ENCODE results near the gene KDM4F. TPM values are rescaled to one million over a fixed set of nuclear protein-coding genes. Genes with fewer than 3 reads are reported as not detected.
"Not testable (repeated sequence)": the region's sequence is repeated elsewhere in the genome, so short reads cannot be mapped to it uniquely, and the experiment has no call there.

The KDM4F gene
- total RNA-seq, 1 donor from 2014 or later = not detected

DNA sequence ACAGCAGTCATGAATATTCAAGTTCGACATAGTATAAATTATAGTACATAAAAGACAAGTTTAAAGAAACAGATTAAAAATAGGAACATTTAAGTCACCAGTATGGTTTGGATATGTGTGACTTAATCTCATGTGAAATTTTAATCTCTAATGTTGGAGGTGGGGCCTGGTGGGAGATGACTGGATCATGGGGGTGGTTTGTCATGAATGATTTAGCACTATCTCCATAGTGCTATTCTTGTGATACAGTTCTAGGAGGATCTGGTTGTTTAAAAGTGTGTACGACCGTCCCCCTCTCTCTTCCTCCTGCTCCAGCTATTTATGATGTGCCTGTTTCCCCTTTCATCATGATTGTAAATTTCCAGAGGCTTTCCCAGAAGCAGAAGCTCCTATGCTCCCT, 20.9 kb upstream of the KDM4F start:
- Mint-ChIP-seq H3K27ac (no peak overlapping the region), H3K27me3 (ENCODE audit: insufficient read depth, low read depth) (no peaks in the 10 kb centered on the region), H3K4me3 (no peak overlapping the region), H3K36me3 (no peaks in the 10 kb centered on the region), H3K9me3 (no peaks in the 10 kb centered on the region), H3K4me1 (no peaks in the 10 kb centered on the region)
- Histone ChIP-seq H3K79me2 (ENCODE audit: low read depth) (no peaks in the 10 kb centered on the region), H3K27ac (no peak overlapping the region), H3K4me2 (no peak overlapping the region), H2AFZ (replicated peaks) (no peak overlapping the region), H3K4me1 (no peaks in the 10 kb centered on the region), H3K9ac (no peak overlapping the region), H3K36me3 (no peaks in the 10 kb centered on the region), H3K27me3 (no peaks in the 10 kb centered on the region), H3K9me3 (ENCODE audit: low read depth) (no peaks in the 10 kb centered on the region), H4K20me1 (ENCODE audit: low read depth) (no peaks in the 10 kb centered on the region), H3F3A (ENCODE audit: low read depth) (no peaks in the 10 kb centered on the region), H3K4me3 (no peak overlapping the region)
- TF ChIP-seq CTCF (IDR thresholded peaks at IDR 0.05) = no peak
- no peak for TF ChIP-seq EZH2phosphoT487 (IDR thresholded peaks at IDR 0.05)
- TF ChIP-seq EZH2 (IDR thresholded peaks at IDR 0.05) = no peak
- no peak for DNase-seq (ENCODE audit: low spot score)

DNA sequence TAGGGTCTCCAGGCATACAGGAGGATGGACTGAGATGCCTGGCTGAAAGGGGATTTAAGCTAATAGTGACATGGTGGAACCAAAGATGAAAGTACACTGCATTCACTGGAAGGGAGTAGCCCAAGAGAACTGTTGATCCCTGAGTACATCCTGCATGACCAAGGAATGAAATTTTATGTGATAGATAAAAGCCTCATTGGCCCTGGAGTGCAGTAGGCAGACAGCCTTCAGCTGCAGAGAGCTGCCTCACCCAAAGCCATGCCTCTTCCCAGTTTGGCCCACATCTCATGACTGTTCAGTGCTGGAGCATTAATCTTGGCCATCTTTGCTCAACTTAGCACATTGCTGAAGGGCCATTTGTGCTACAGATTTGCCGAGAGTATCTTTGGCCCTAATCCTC, 16.2 kb upstream of the KDM4F start:
- H3F3A ChIP-seq (ENCODE audit: low read depth) = no peaks in the 10 kb centered on the region
- Mint-ChIP-seq H3K27ac (no peak overlapping the region), H3K27me3 (ENCODE audit: insufficient read depth, low read depth) (peaks cover 1% of the 10 kb centered on the region), H3K36me3 (no peaks in the 10 kb centered on the region), H3K9me3 (peaks cover under 1% of the 10 kb centered on the region), H3K4me1 (no peaks in the 10 kb centered on the region), H3K4me3 (no peak overlapping the region)
- H3K4me2 ChIP-seq = no peak overlapping the region
- no peaks in the 10 kb centered on the region for H3K9me3 ChIP-seq (ENCODE audit: low read depth)
- no peaks in the 10 kb centered on the region for H3K79me2 ChIP-seq (ENCODE audit: low read depth)
- no peak overlapping the region for H3K27ac ChIP-seq
- no peak overlapping the region for H3K4me3 ChIP-seq
- H3K36me3 ChIP-seq = no peaks in the 10 kb centered on the region
- H3K27me3 ChIP-seq = no peaks in the 10 kb centered on the region
- H2AFZ ChIP-seq (replicated peaks) = no peak overlapping the region
- no peak for DNase-seq (ENCODE audit: low spot score)
- TF ChIP-seq EZH2phosphoT487 (IDR thresholded peaks at IDR 0.05) (no peak), CTCF (IDR thresholded peaks at IDR 0.05) (no peak), EZH2 (IDR thresholded peaks at IDR 0.05) (no peak)
- no peaks in the 10 kb centered on the region for H3K4me1 ChIP-seq
- H4K20me1 ChIP-seq (ENCODE audit: low read depth) = no peaks in the 10 kb centered on the region
- H3K9ac ChIP-seq = no peak overlapping the region

DNA sequence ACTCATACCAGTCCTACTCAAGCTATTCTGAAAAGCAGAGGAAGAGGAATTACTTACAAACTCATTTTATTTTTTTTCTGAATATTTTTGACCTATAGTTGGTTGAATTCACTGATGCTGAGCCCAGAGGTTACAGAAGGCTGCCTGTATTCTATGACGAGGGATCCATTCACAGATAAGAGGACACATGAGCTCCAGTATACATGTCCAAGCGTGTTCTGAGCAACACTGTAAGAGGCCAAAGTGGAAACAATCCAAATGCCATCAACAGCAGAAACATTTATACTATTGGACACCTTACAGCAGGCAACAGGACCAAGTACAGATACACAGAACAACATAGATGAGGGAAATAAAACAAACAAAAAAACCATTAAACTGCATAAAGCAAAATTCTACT, 13.9 kb upstream of the KDM4F start:
- Mint-ChIP-seq H3K27me3 (ENCODE audit: insufficient read depth, low read depth) (peaks cover 4% of the 10 kb centered on the region), H3K9me3 (peaks cover 3% of the 10 kb centered on the region), H3K36me3 (no peaks in the 10 kb centered on the region), H3K27ac (no peak overlapping the region), H3K4me3 (no peak overlapping the region), H3K4me1 (no peaks in the 10 kb centered on the region)
- no peaks in the 10 kb centered on the region for H3K36me3 ChIP-seq
- TF ChIP-seq EZH2 (IDR thresholded peaks at IDR 0.05) (no peak), EZH2phosphoT487 (IDR thresholded peaks at IDR 0.05) (no peak), CTCF (IDR thresholded peaks at IDR 0.05) (no peak)
- H3F3A ChIP-seq (ENCODE audit: low read depth) = no peaks in the 10 kb centered on the region
- H3K9me3 ChIP-seq (ENCODE audit: low read depth) = no peaks in the 10 kb centered on the region
- H3K27me3 ChIP-seq = no peaks in the 10 kb centered on the region
- no peak overlapping the region for H3K4me2 ChIP-seq
- no peak for DNase-seq (ENCODE audit: low spot score)
- no peak overlapping the region for H3K4me3 ChIP-seq
- no peak overlapping the region for H2AFZ ChIP-seq (replicated peaks)
- no peaks in the 10 kb centered on the region for H3K79me2 ChIP-seq (ENCODE audit: low read depth)
- no peak overlapping the region for H3K9ac ChIP-seq
- no peaks in the 10 kb centered on the region for H4K20me1 ChIP-seq (ENCODE audit: low read depth)
- no peaks in the 10 kb centered on the region for H3K4me1 ChIP-seq
- H3K27ac ChIP-seq = no peak overlapping the region

- H3K9me3 Mint-ChIP-seq; H3K4me2 ChIP-seq; H3F3A ChIP-seq (ENCODE audit: low read depth); H3K9me3 ChIP-seq (ENCODE audit: low read depth); DNase-seq (ENCODE audit: low spot score); H3K4me1 ChIP-seq; H3K36me3 ChIP-seq; H3K79me2 ChIP-seq (ENCODE audit: low read depth); H3K9ac ChIP-seq; H3K27ac Mint-ChIP-seq; H3K4me3 Mint-ChIP-seq; H3K27me3 Mint-ChIP-seq (ENCODE audit: insufficient read depth, low read depth); H4K20me1 ChIP-seq (ENCODE audit: low read depth); H3K27me3 ChIP-seq; H3K27ac ChIP-seq; H3K4me1 Mint-ChIP-seq; H3K36me3 Mint-ChIP-seq; H2AFZ ChIP-seq (replicated peaks); H3K4me3 ChIP-seq: not testable (repeated sequence)
These were observed 11.7 kb upstream of the KDM4F start for GRCh38 chr11:95037356-95038035.

Measured in neural progenitor cell (in vitro differentiated cells).